AG04450 (cell line): ENCODE data around the gene TMIGD3. TPM values are rescaled to one million over a fixed set of nuclear protein-coding genes. Genes with fewer than 3 reads are reported as not detected.

Experiments used
- CTCF ChIA-PET: fragments of 300-600, 350-600 bp; formaldehyde crosslinking; extraction: SDS; loops from one replicate; lab custom pipeline; 2022; ENCODE audit warnings: antibody characterized with exemption, inconsistent platforms; lab: Charles Lee
- POLR2A ChIA-PET: fragments of 350-600 bp; formaldehyde crosslinking; extraction: SDS; loops from one replicate; lab custom pipeline; 2021; ENCODE audit warnings: antibody characterized with exemption, inconsistent platforms; lab: Yijun Ruan, JAX
- DNase-seq: peaks from one replicate; pipeline ENCODE4 v3.0.0-alpha.2; 2011; ENCODE audit warnings: low read depth, low spot score
- H3K27ac ChIP-seq: one replicate; pipeline ENCODE4 v1.5.1; 2012; ENCODE audit warnings: low read depth, low read length, control low read depth
- H3K27me3 ChIP-seq: one replicate; pipeline ENCODE4 v1.6.0; 2012; ENCODE audit warnings: low read length; ENCODE audit not compliant: control insufficient read depth, insufficient read depth
- H3K4me3 ChIP-seq: 2 replicates; pipeline ENCODE4 v1.5.1; 2011; ENCODE audit warnings: mild to moderate bottlenecking, low read depth, low read length, control low read depth
- H3K9me3 ChIP-seq: 2 replicates; pipeline ENCODE4 v1.5.1; 2012; ENCODE audit warnings: low read length; ENCODE audit not compliant: control insufficient read depth, insufficient read depth
- CTCF ChIP-seq: IDR thresholded peaks from 2 replicates; pipeline ENCODE4 v1.5.1; 2011; ENCODE audit warnings: low read depth, low read length, control low read depth, inconsistent platforms
- polyA plus RNA-seq: library from polyadenylated mRNA; depleted of rRNA; stranded (reverse); fragments of >200 nt; gene quantifications from 2 replicates; pipeline ENCODE4 v1.2.3, GENCODE V29; 2011

Gene TMIGD3
- polyA plus RNA-seq, 1 experiment = not detected

GRCh38 chr1:111515291-111516004 is 12.0 kb upstream of the TMIGD3 start:
- TF ChIP-seq CTCF = no peak
- Histone ChIP-seq H3K27me3 (no peaks in the 10 kb centered on the region), H3K4me3 (peak overlapping the region; percentile 41), H3K27ac (no peak overlapping the region), H3K9me3 (no peaks in the 10 kb centered on the region)
- ChIA-PET POLR2A (interaction anchor here (0.5 kb wide), 1 partner anchor 136 kb away, joined by 5 read pairs; no protein-coding TSS in a partner anchor), CTCF (interaction anchor here (2.4 kb wide), 1 partner anchor 7 kb away, joined by 28 read pairs; no protein-coding TSS in a partner anchor)
- DNase-seq = no peak

GRCh38 chr1:111513410-111514020 is 10.1 kb upstream of the TMIGD3 start:
- TF ChIP-seq CTCF = no peak
- ChIA-PET CTCF (no interaction called here), POLR2A (no interaction called here)
- Histone ChIP-seq H3K27ac (no peak overlapping the region), H3K9me3 (no peaks in the 10 kb centered on the region), H3K4me3 (no peak overlapping the region), H3K27me3 (no peaks in the 10 kb centered on the region)
- no peak for DNase-seq

- no peak for DNase-seq
- ChIA-PET CTCF (no interaction called here), POLR2A (no interaction called here)
- Histone ChIP-seq H3K27me3 (no peaks in the 10 kb centered on the region), H3K9me3 (no peaks in the 10 kb centered on the region), H3K4me3 (no peak overlapping the region), H3K27ac (no peak overlapping the region)
- TF ChIP-seq CTCF = no peak
Observed at GRCh38 chr1:111512931-111513330, 9.5 kb upstream of the TMIGD3 start.

GRCh38 chr1:111512132-111512889 is 8.9 kb upstream of the TMIGD3 start:
- no peak overlapping the region for H3K27ac ChIP-seq
- no peak for DNase-seq
- CTCF ChIA-PET = no interaction called here

More at GRCh38 chr1:111512132-111512889, 8.9 kb upstream of the TMIGD3 start:
- H3K27me3 ChIP-seq = no peaks in the 10 kb centered on the region
- no peak overlapping the region for H3K4me3 ChIP-seq
- H3K9me3 ChIP-seq = no peaks in the 10 kb centered on the region
- TF ChIP-seq CTCF = no peak
- POLR2A ChIA-PET = no interaction called here
